Prostate gland (tissue), 2 donors: ENCODE results near the gene HCFC1. TPM values are rescaled to one million over a fixed set of nuclear protein-coding genes. Genes with fewer than 3 reads are reported as not detected.

Source experiments
- DNase-seq: peaks from one replicate; pipeline ENCODE4 v3.0.0-alpha.2; 2019; ENCODE audit warnings: low spot score
- H3K27ac ChIP-seq, 2 donors: fragments of 200-600 bp; sonication (generic); 2 replicates each; pipeline ENCODE4 v1.5.1; 2017 to 2019
- H3K27me3 ChIP-seq: fragments of 200-600 bp; sonication (generic); replicated peaks from 2 replicates; pipeline ENCODE4 v1.5.1; 2019; ENCODE audit not compliant: insufficient read depth
- H3K36me3 ChIP-seq, 2 donors: fragments of 200-600 bp; sonication (generic); 1 replicate in 1 of 2; 2 replicates in 1 of 2; pipeline versions ENCODE4 v1.5.1 to v1.8.1; 2017 to 2019
- H3K4me1 ChIP-seq: fragments of 200-600 bp; sonication (generic); replicated peaks from 2 replicates; pipeline ENCODE4 v1.5.1; 2019
- H3K4me3 ChIP-seq, 2 donors: fragments of 200-600 bp; sonication (generic); 2 replicates each; pipeline ENCODE4 v1.5.1; 2017 to 2019
- H3K9me3 ChIP-seq: fragments of 200-600 bp; sonication (generic); 2 replicates; pipeline ENCODE4 v1.5.1; 2017
- POLR2A ChIP-seq: fragments of 450-650 bp; IDR thresholded peaks from one replicate; pipeline ENCODE4 v1.6.1; 2016; ENCODE audit warnings: antibody characterized with exemption, mild to moderate bottlenecking
- POLR2AphosphoS5 ChIP-seq: sonication (generic); formaldehyde crosslinking; IDR thresholded peaks from one replicate; pipeline ENCODE4 v1.6.1; 2017; ENCODE audit warnings: antibody characterized with exemption
- WGBS: methylation state at CpG from one replicate; pipeline ENCODE4 v1.1.5; 2018; 5-methylcytosine and 5-hydroxymethylcytosine counted together
- intact Hi-C: fragments of 100-400 bp; cut with DNase I; formaldehyde crosslinking; loops from one replicate; pipeline ENCODE4 v1.14.2; 2022
- total RNA-seq, 2 donors: library from RNA; depleted of rRNA; stranded (reverse); fragments of >200 nt; gene quantifications; one replicate each; pipeline ENCODE4 v1.1.0, GENCODE V29; 2016
- TF ChIP-seq, protein P1 (sequence below), 4 experiments: fragments of 200-600 bp in 2 of 4; fragments of 450-650 bp in 2 of 4; sonication (generic) in 2 of 4; IDR thresholded peaks; 1 replicate in 3 of 4; 2 replicates in 1 of 4; pipeline ENCODE4 v1.5.1; 2016 to 2019; ENCODE audit warnings: antibody characterized with exemption in 4 of 4, mild to moderate bottlenecking in 2 of 4, moderate library complexity in 2 of 4

HCFC1 gene
- total RNA-seq, 2 donors from 2014 or later = 67.7 to 115 TPM

DNA sequence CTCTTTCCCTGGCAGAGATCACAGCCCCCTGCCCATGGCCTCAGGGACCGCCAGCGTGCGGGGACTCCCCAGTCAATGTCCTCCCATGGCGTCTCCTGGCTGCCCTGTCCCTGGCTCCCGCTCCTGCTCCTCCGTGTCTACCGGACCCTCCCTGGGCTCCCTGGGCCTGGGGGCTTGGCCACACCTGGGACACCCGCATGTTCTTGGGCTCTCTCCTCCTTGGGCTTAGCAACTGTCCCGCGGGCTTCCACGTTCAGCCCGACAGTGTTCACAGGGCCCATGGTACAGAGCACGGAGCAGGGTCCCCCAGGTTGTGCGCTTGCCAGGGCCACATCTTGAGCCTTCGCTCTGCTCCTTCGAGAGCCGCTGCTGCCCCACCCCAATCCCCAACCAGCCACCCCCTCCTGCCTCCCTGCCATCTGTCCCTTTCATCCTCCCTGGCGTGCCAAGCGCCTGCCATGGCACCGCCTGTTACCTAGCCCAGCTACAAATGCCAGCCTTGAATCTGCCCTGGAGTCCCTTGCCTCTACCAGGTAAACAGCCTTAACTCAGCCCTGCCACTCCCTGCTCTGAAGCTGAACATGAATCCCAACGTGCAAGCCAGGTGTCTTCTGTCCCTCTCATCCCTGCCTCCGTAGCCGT lies 63.3 kb downstream of the HCFC1 start:
- intact Hi-C loops = no loop called here
- TF ChIP-seq POLR2AphosphoS5 = no peak
- TF ChIP-seq, protein P1, sequence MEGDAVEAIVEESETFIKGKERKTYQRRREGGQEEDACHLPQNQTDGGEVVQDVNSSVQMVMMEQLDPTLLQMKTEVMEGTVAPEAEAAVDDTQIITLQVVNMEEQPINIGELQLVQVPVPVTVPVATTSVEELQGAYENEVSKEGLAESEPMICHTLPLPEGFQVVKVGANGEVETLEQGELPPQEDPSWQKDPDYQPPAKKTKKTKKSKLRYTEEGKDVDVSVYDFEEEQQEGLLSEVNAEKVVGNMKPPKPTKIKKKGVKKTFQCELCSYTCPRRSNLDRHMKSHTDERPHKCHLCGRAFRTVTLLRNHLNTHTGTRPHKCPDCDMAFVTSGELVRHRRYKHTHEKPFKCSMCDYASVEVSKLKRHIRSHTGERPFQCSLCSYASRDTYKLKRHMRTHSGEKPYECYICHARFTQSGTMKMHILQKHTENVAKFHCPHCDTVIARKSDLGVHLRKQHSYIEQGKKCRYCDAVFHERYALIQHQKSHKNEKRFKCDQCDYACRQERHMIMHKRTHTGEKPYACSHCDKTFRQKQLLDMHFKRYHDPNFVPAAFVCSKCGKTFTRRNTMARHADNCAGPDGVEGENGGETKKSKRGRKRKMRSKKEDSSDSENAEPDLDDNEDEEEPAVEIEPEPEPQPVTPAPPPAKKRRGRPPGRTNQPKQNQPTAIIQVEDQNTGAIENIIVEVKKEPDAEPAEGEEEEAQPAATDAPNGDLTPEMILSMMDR (IDR thresholded peaks at IDR 0.05) = no peak
- TF ChIP-seq POLR2A = no peak
- Histone ChIP-seq H3K36me3 (no peaks in the 10 kb centered on the region), H3K27me3 (no peaks in the 10 kb centered on the region), H3K4me1 (no peaks in the 10 kb centered on the region), H3K27ac (no peak overlapping the region), H3K9me3 (no peaks in the 10 kb centered on the region), H3K4me3 (no peak overlapping the region)
- 89% methylated on average over 22 of the region's 23 CpGs for WGBS
- DNase-seq = no peak

DNA sequence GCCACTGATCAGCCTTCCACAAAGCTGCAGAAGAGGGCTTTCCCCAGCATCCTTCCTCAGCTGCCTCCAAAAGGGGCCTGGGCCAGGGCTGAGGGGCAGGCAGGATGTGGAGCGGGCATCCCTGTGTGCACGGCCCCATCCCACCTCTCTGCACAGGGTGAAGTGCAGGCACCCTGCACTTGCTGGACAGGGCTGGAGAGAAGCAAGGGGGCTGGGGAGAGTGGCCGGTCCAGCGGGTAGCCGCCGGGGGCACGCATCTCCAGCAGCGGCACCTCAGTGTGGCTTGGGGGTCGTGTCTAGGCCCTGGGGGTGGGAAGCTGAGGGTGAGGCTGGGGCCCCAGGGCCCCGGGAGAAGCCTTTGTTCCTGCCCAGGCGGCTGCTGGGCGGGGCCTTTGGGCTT lies 64.2 kb downstream of the HCFC1 start:
- H3K36me3 ChIP-seq = no peaks in the 10 kb centered on the region
- no peak overlapping the region for H3K4me3 ChIP-seq
- intact Hi-C loops = no loop called here
- 83% methylated on average over 10 of the region's 12 CpGs for WGBS
- no peak overlapping the region for H3K27ac ChIP-seq
- no peaks in the 10 kb centered on the region for H3K4me1 ChIP-seq
- H3K9me3 ChIP-seq = no peaks in the 10 kb centered on the region
- DNase-seq = no peak
- H3K27me3 ChIP-seq = no peaks in the 10 kb centered on the region
- TF ChIP-seq POLR2AphosphoS5 (no peak), POLR2A (no peak)
- TF ChIP-seq, protein P1 (IDR thresholded peaks at IDR 0.05) = no peak

DNA sequence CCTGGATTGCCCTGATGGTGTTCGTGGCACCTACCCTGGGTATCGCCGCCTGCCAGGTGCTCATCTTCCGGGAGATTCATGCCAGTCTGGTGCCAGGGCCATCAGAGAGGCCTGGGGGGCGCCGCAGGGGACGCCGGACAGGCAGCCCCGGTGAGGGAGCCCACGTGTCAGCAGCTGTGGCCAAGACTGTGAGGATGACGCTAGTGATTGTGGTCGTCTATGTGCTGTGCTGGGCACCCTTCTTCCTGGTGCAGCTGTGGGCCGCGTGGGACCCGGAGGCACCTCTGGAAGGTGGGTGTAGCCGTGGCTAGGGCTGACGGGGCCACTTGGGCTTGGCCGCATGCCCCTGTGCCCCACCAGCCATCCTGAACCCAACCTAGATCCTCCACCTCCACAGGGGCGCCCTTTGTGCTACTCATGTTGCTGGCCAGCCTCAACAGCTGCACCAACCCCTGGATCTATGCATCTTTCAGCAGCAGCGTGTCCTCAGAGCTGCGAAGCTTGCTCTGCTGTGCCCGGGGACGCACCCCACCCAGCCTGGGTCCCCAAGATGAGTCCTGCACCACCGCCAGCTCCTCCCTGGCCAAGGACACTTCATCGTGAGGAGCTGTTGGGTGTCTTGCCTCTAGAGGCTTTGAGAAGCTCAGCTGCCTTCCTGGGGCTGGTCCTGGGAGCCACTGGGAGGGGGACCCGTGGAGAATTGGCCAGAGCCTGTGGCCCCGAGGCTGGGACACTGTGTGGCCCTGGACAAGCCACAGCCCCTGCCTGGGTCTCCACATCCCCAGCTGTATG lies 65.3 kb downstream of the HCFC1 start:
- no peaks in the 10 kb centered on the region for H3K4me1 ChIP-seq
- no peaks in the 10 kb centered on the region for H3K9me3 ChIP-seq
- WGBS = 78% methylated on average over 13 of the region's 27 CpGs
- H3K36me3 ChIP-seq = no peaks in the 10 kb centered on the region
- intact Hi-C loops = no loop called here
- H3K27ac ChIP-seq = no peak overlapping the region
- no peaks in the 10 kb centered on the region for H3K27me3 ChIP-seq
- TF ChIP-seq POLR2A (no peak), POLR2AphosphoS5 (no peak)
- TF ChIP-seq, protein P1 (IDR thresholded peaks at IDR 0.05) = no peak
- H3K4me3 ChIP-seq = no peak overlapping the region
- DNase-seq = no peak

DNA sequence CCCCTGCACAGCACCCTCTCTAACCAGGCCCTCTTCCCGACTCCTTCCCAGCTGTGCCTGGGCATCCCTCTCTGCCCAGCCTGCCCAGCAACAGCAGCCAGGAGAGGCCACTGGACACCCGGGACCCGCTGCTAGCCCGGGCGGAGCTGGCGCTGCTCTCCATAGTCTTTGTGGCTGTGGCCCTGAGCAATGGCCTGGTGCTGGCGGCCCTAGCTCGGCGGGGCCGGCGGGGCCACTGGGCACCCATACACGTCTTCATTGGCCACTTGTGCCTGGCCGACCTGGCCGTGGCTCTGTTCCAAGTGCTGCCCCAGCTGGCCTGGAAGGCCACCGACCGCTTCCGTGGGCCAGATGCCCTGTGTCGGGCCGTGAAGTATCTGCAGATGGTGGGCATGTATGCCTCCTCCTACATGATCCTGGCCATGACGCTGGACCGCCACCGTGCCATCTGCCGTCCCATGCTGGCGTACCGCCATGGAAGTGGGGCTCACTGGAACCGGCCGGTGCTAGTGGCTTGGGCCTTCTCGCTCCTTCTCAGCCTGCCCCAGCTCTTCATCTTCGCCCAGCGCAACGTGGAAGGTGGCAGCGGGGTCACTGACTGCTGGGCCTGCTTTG lies 66.0 kb downstream of the HCFC1 start:
- Histone ChIP-seq H3K9me3 (no peaks in the 10 kb centered on the region), H3K27ac (no peak overlapping the region), H3K4me3 (no peak overlapping the region), H3K27me3 (no peaks in the 10 kb centered on the region), H3K36me3 (no peaks in the 10 kb centered on the region), H3K4me1 (no peaks in the 10 kb centered on the region)
- DNase-seq = no peak
- WGBS = no CpG with 5 or more reads among the region's 32 CpGs
- intact Hi-C loops = no loop called here
- TF ChIP-seq, protein P1 (IDR thresholded peaks at IDR 0.05) = no peak
- no peak for TF ChIP-seq POLR2AphosphoS5
- TF ChIP-seq POLR2A = no peak
